A673 (cell line): ENCODE measurements around the gene IQCK. TPM values are rescaled to one million over a fixed set of nuclear protein-coding genes. Genes with fewer than 3 reads are reported as not detected.

Experiments
- BruUV-seq: library from RNA; stranded (reverse); fragments of 400-500 nt; replicated peaks from 2 replicates; lab custom pipeline; 2021; lab: Mats Ljungman, UMichigan
- CTCF ChIA-PET: fragments of 300-600 bp; sonication (Branson Sonifier 250); formaldehyde crosslinking; loops from one replicate; lab custom pipeline; 2022; ENCODE audit warnings: antibody characterized with exemption; lab: Charles Lee
- POLR2A ChIA-PET: fragments of 300-600 bp; sonication (Branson Sonifier 250); formaldehyde crosslinking; loops from one replicate; lab custom pipeline; 2022; ENCODE audit warnings: antibody characterized with exemption; ENCODE audit not compliant: low non-redundant PET; lab: Charles Lee
- DNase-seq: peaks from one replicate; pipeline ENCODE4 v3.0.0-alpha.2; 2015; ENCODE audit warnings: low spot score
- H3K27ac ChIP-seq: fragments of 200-600 bp; sonication (generic); 2 replicates; pipeline ENCODE4 v1.5.1; 2016; ENCODE audit warnings: mixed run types, low read depth, mild to moderate bottlenecking, mixed read lengths, antibody characterized with exemption, low read length; ENCODE audit not compliant: poor library complexity, severe bottlenecking
- H3K27me3 ChIP-seq: fragments of 200-600 bp; sonication (generic); replicated peaks from 2 replicates; pipeline ENCODE4 v1.6.1; 2017; ENCODE audit warnings: mixed run types, low read depth, mild to moderate bottlenecking, mixed read lengths, antibody characterized with exemption, low read length; ENCODE audit not compliant: insufficient read depth, poor library complexity
- H3K36me3 ChIP-seq: fragments of 200-600 bp; sonication (generic); 2 replicates; pipeline ENCODE4 v1.6.1; 2016; ENCODE audit warnings: mixed run types, mild to moderate bottlenecking, mixed read lengths, antibody characterized with exemption, low read length; ENCODE audit not compliant: insufficient read depth, poor library complexity, severe bottlenecking
- H3K4me1 ChIP-seq: fragments of 200-600 bp; sonication (generic); 2 replicates; pipeline ENCODE4 v1.6.1; 2017; ENCODE audit warnings: mixed run types, mild to moderate bottlenecking, mixed read lengths, antibody characterized with exemption, low read length; ENCODE audit not compliant: insufficient read depth, poor library complexity, severe bottlenecking
- H3K4me3 ChIP-seq: fragments of 200-600 bp; sonication (generic); 2 replicates; pipeline ENCODE4 v1.5.1; 2016; ENCODE audit warnings: low read depth, mixed run types, mild to moderate bottlenecking, mixed read lengths, low read length; ENCODE audit not compliant: poor library complexity, severe bottlenecking
- H3K9me3 ChIP-seq: fragments of 200-600 bp; sonication (generic); 2 replicates; pipeline ENCODE4 v1.6.1; 2016; ENCODE audit warnings: mixed run types, low read depth, mild to moderate bottlenecking, mixed read lengths, antibody characterized with exemption, low read length; ENCODE audit not compliant: poor library complexity, severe bottlenecking
- EZH2 ChIP-seq: fragments of 200-600 bp; sonication (generic); IDR thresholded peaks from 2 replicates; pipeline ENCODE4 v1.6.1; 2017; ENCODE audit warnings: borderline replicate concordance, low read depth, mild to moderate bottlenecking, mixed read lengths, antibody characterized with exemption, low read length; ENCODE audit not compliant: poor library complexity, severe bottlenecking
- intact Hi-C: fragments of 100-400 bp; cut with micrococcal nuclease; formaldehyde crosslinking; loops from one replicate; pipeline ENCODE4 v1.10.0; 2022; ENCODE audit not compliant: unreplicated experiment
- total RNA-seq: library from RNA; stranded (reverse); gene quantifications from 2 replicates; pipeline ENCODE4 v1.2.3, GENCODE V29; 2021
- TF ChIP-seq, protein P1 (sequence below): fragments of 300-800, 200-600 bp; sonication (generic); conservative IDR thresholded peaks from 2 replicates; pipeline ENCODE4 v1.5.1; 2017; ENCODE audit warnings: low read depth, mild to moderate bottlenecking, antibody characterized with exemption, low read length, moderate library complexity, mixed read lengths

Gene IQCK
- total RNA-seq, 1 experiment from 2014 or later = 11.2 TPM

DNA sequence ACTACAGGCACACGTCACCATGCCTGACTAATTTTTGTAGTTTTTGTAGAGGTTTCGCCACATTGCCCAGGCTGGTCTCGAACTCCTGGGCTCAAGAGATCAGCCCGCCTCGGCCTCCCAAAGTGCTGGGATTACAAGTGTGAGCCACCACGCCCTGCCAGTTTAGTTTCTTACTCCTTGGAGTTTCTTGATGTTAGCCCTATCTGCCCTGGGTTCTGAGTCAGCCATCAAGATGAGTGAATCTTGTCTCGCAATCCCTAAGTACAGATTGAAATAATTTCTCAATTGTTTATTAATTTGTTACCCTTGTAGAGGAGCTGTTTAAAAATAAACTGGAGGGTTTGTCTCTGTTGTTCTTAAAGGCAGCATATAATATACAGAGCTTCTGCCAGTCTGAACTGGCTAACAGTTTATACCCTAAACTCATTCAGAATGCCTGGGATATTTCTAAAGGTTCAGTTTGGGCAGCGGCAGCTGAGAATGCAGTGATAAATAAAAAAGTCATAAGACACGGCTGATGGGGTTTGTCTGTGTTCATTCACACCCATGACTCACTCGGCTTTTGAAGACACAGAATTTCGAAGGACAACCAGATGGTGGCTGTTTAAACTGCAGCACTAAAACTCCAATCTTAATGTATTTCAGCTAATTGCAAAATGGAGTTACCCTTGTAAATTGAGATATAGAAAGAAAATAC, 127.0 kb downstream of the IQCK start:
- H3K27ac ChIP-seq = no peak overlapping the region
- H3K27me3 ChIP-seq = no peaks in the 10 kb centered on the region
- BruUV-seq = no TSS peak
- H3K4me3 ChIP-seq = no peak overlapping the region
- POLR2A ChIA-PET = no interaction called here
- CTCF ChIA-PET = no interaction called here
- H3K36me3 ChIP-seq = no peaks in the 10 kb centered on the region
- H3K9me3 ChIP-seq = no peaks in the 10 kb centered on the region
- TF ChIP-seq, protein P1, sequence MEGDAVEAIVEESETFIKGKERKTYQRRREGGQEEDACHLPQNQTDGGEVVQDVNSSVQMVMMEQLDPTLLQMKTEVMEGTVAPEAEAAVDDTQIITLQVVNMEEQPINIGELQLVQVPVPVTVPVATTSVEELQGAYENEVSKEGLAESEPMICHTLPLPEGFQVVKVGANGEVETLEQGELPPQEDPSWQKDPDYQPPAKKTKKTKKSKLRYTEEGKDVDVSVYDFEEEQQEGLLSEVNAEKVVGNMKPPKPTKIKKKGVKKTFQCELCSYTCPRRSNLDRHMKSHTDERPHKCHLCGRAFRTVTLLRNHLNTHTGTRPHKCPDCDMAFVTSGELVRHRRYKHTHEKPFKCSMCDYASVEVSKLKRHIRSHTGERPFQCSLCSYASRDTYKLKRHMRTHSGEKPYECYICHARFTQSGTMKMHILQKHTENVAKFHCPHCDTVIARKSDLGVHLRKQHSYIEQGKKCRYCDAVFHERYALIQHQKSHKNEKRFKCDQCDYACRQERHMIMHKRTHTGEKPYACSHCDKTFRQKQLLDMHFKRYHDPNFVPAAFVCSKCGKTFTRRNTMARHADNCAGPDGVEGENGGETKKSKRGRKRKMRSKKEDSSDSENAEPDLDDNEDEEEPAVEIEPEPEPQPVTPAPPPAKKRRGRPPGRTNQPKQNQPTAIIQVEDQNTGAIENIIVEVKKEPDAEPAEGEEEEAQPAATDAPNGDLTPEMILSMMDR = no peak
- no peak for TF ChIP-seq EZH2
- intact Hi-C loops = no loop called here
- H3K4me1 ChIP-seq = no peaks in the 10 kb centered on the region
- DNase-seq = no peak

DNA sequence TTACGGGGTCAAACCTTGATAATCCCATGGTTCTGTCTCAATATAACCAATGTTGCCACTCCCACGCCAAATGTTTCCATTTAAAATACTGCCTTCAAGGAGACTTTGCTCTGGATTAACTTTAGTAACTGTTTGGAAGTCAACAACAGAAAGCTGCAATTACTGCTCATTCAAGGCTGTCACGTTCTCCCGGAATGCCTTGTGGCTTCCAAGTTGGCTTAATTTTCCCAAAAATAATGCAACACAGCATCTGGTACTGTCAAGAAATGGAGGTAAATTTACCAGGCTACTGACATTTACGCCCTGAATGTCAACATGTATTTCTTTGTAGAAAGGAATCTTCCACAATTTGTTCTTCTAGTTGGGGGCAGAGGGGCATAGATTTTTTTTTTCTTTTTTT, 128.4 kb downstream of the IQCK start:
- POLR2A ChIA-PET = no interaction called here
- no peak overlapping the region for H3K27ac ChIP-seq
- H3K9me3 ChIP-seq = no peaks in the 10 kb centered on the region
- BruUV-seq = no TSS peak
- H3K4me3 ChIP-seq = no peak overlapping the region
- no peaks in the 10 kb centered on the region for H3K27me3 ChIP-seq
- intact Hi-C loops = no loop called here
- TF ChIP-seq, protein P1 = no peak
- TF ChIP-seq EZH2 = no peak
- H3K4me1 ChIP-seq = no peaks in the 10 kb centered on the region
- CTCF ChIA-PET = no interaction called here
- H3K36me3 ChIP-seq = no peaks in the 10 kb centered on the region
- no peak for DNase-seq

DNA sequence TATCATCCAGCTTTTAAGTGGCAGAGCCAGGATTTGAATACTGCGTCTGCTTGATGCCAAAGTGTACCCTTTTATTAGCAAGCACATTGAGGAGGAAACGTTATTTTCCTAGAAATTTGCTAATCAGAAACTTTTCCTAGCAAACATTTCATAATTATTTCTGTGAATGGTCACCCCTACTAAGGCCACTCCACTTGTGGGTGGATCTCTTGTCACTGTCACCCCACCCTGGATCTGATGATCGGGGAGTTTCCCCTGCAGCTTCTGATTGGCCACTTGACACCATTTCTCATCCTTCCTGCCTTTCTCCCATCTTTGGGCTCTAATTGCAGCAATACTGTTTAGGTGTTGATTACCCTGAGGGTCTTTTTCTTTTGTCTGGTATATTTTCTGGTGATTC, 130.7 kb downstream of the IQCK start:
- POLR2A ChIA-PET = no interaction called here
- Histone ChIP-seq H3K27ac (no peak overlapping the region), H3K4me1 (no peaks in the 10 kb centered on the region), H3K4me3 (no peak overlapping the region), H3K27me3 (no peaks in the 10 kb centered on the region), H3K9me3 (no peaks in the 10 kb centered on the region), H3K36me3 (no peaks in the 10 kb centered on the region)
- no TSS peak for BruUV-seq
- CTCF ChIA-PET = no interaction called here
- DNase-seq = no peak
- TF ChIP-seq, protein P1 = no peak
- TF ChIP-seq EZH2 = no peak
- intact Hi-C loops = no loop called here
